SHP77 (cell line): ENCODE data around the gene PTPRD.

ENCODE experiments used
- DNase-seq, 2 experiments: peaks; one replicate each; lab custom pipeline; 2025; lab: John Stamatoyannopoulos, UW

The PTPRD gene

GRCh38 chr9:9612270-9612669 is 1000.5 kb downstream of the PTPRD start:
- peak; percentile 49 to 79 for DNase-seq

- DNase-seq, result no peak
These were observed 1007.1 kb downstream of the PTPRD start for GRCh38 chr9:9605681-9606080.

GRCh38 chr9:9603345-9603744 is 1009.5 kb downstream of the PTPRD start:
- no peak for DNase-seq

- no peak for DNase-seq
These were observed 1014.1 kb downstream of the PTPRD start for GRCh38 chr9:9598723-9599122.

- DNase-seq, result no peak
These were observed 1020.7 kb downstream of the PTPRD start for GRCh38 chr9:9592104-9592503.

GRCh38 chr9:9585920-9586319 is 1026.9 kb downstream of the PTPRD start:
- no peak for DNase-seq

GRCh38 chr9:9574080-9574479 is 1038.7 kb downstream of the PTPRD start:
- DNase-seq, result no peak

- DNase-seq, result no peak
These were observed 1047.1 kb downstream of the PTPRD start for GRCh38 chr9:9565700-9566099.

GRCh38 chr9:9563817-9564216 is 1049.0 kb downstream of the PTPRD start:
- no peak for DNase-seq

GRCh38 chr9:9560382-9561035 is 1052.3 kb downstream of the PTPRD start:
- DNase-seq, result no peak

GRCh38 chr9:9558907-9559306 is 1053.9 kb downstream of the PTPRD start:
- no peak for DNase-seq

GRCh38 chr9:9557804-9558334 is 1054.9 kb downstream of the PTPRD start:
- no peak for DNase-seq

GRCh38 chr9:9556865-9557803 is 1055.7 kb downstream of the PTPRD start:
- DNase-seq, result no peak

GRCh38 chr9:9552665-9553064 is 1060.1 kb downstream of the PTPRD start:
- peak in 1 of 2 experiments; percentile 40 for DNase-seq

GRCh38 chr9:9538766-9539165 is 1074.0 kb downstream of the PTPRD start:
- DNase-seq, result no peak

GRCh38 chr9:9538356-9538755 is 1074.4 kb downstream of the PTPRD start:
- no peak for DNase-seq

GRCh38 chr9:9536523-9536922 is 1076.3 kb downstream of the PTPRD start:
- DNase-seq, result no peak

GRCh38 chr9:9523476-9524139 is 1089.2 kb downstream of the PTPRD start:
- no peak for DNase-seq

GRCh38 chr9:9522406-9522805 is 1090.4 kb downstream of the PTPRD start:
- DNase-seq, result no peak

GRCh38 chr9:9521033-9521779 is 1091.6 kb downstream of the PTPRD start:
- no peak for DNase-seq

GRCh38 chr9:9504869-9505268 is 1107.9 kb downstream of the PTPRD start:
- no peak for DNase-seq

GRCh38 chr9:9499546-9499945 is 1113.3 kb downstream of the PTPRD start:
- DNase-seq, result no peak
